Neural cell (in vitro differentiated cells): ENCODE results near the gene PKP3. TPM values are rescaled to one million over a fixed set of nuclear protein-coding genes. Genes with fewer than 3 reads are reported as not detected.
A peak's percentile ranks its signal among the peaks of the same experiment; 100 is the strongest.

ENCODE experiments used
- H2AFZ ChIP-seq: fragments of 200-600, 300-800 bp; sonication (generic), shearing (Covaris generic); 2 replicates; pipeline ENCODE4 v1.6.0; 2014; ENCODE audit warnings: low read depth, mild to moderate bottlenecking, antibody characterized with exemption, low read length, moderate library complexity
- H3F3A ChIP-seq: fragments of 200-600 bp; shearing (Covaris generic); 2 replicates; pipeline ENCODE4 v1.6.1; 2016; ENCODE audit warnings: mild to moderate bottlenecking, moderate library complexity, mixed read lengths, antibody characterized with exemption, low read length; ENCODE audit not compliant: insufficient read depth, poor library complexity, severe bottlenecking
- H3K27ac ChIP-seq: fragments of 200-600, 300-800 bp; sonication (generic), shearing (Covaris generic); 2 replicates; pipeline ENCODE4 v1.5.1; 2014; ENCODE audit warnings: mild to moderate bottlenecking, low read length, moderate library complexity
- H3K27me3 ChIP-seq: fragments of 300-800, 200-600 bp; sonication (generic), shearing (Covaris generic); 2 replicates; pipeline ENCODE4 v1.6.0; 2014; ENCODE audit warnings: mild to moderate bottlenecking, low read depth, low read length, moderate library complexity; ENCODE audit not compliant: insufficient read depth
- H3K36me3 ChIP-seq: fragments of 300-800, 200-600 bp; sonication (generic), shearing (Covaris generic); 2 replicates; pipeline ENCODE4 v1.5.1; 2014; ENCODE audit warnings: mild to moderate bottlenecking, antibody characterized with exemption, low read length, moderate library complexity; ENCODE audit not compliant: insufficient read depth
- H3K4me2 ChIP-seq: fragments of 300-800, 200-600 bp; sonication (generic), shearing (Covaris generic); 2 replicates; pipeline ENCODE4 v1.6.0; 2014; ENCODE audit warnings: mild to moderate bottlenecking, low read length
- H3K4me3 ChIP-seq: fragments of 300-800, 200-600 bp; sonication (generic), shearing (Covaris generic); 2 replicates; pipeline ENCODE4 v1.5.1; 2014; ENCODE audit warnings: mild to moderate bottlenecking, low read length, moderate library complexity
- H3K79me2 ChIP-seq: fragments of 200-600 bp; shearing (Covaris generic); replicated peaks from 2 replicates; pipeline ENCODE4 v1.6.0; 2014; ENCODE audit warnings: mild to moderate bottlenecking, low read length, moderate library complexity; ENCODE audit not compliant: insufficient read depth
- H3K9ac ChIP-seq: fragments of 300-800, 200-600 bp; sonication (generic), shearing (Covaris generic); 2 replicates; pipeline ENCODE4 v1.6.1; 2016; ENCODE audit warnings: mild to moderate bottlenecking, low read length, mixed read lengths
- H3K9me2 ChIP-seq: fragments of 200-600 bp; shearing (Covaris generic); 2 replicates; pipeline ENCODE4 v1.6.1; 2016; ENCODE audit warnings: mild to moderate bottlenecking, low read length, mixed read lengths; ENCODE audit not compliant: insufficient read depth
- H3K9me3 ChIP-seq: fragments of 200-600, 300-800 bp; sonication (generic), shearing (Covaris generic); 2 replicates; pipeline ENCODE4 v1.6.1; 2016; ENCODE audit warnings: mild to moderate bottlenecking, mixed run types, low read length, moderate library complexity, mixed read lengths
- H4K20me1 ChIP-seq: fragments of 200-600 bp; shearing (Covaris generic); 2 replicates; pipeline ENCODE4 v1.6.1; 2016; ENCODE audit warnings: mild to moderate bottlenecking, mixed run types; ENCODE audit not compliant: insufficient read depth
- EP300 ChIP-seq: fragments of 450-650 bp; conservative IDR thresholded peaks from 2 replicates; pipeline ENCODE4 v1.6.1; 2014; ENCODE audit warnings: antibody characterized with exemption, mild to moderate bottlenecking, moderate library complexity; ENCODE audit not compliant: poor library complexity, severe bottlenecking
- MXI1 ChIP-seq: fragments of 450-650 bp; conservative IDR thresholded peaks from 2 replicates; pipeline ENCODE4 v1.6.1; 2014; ENCODE audit warnings: antibody characterized with exemption, mild to moderate bottlenecking; ENCODE audit not compliant: poor library complexity, severe bottlenecking
- POLR2AphosphoS5 ChIP-seq: IDR thresholded peaks from 2 replicates; pipeline ENCODE4 v1.6.1; 2012
- RAD21 ChIP-seq: fragments of 450-650 bp; conservative IDR thresholded peaks from 2 replicates; pipeline ENCODE4 v1.6.1; 2014; ENCODE audit warnings: antibody characterized with exemption, mild to moderate bottlenecking, moderate library complexity
- REST ChIP-seq: IDR thresholded peaks from 2 replicates; pipeline ENCODE4 v1.6.1; 2012; ENCODE audit warnings: borderline replicate concordance
- SMC3 ChIP-seq: fragments of 450-650 bp; conservative IDR thresholded peaks from 2 replicates; pipeline ENCODE4 v1.6.1; 2014; ENCODE audit warnings: antibody characterized with exemption, mild to moderate bottlenecking, moderate library complexity; ENCODE audit not compliant: poor library complexity
- TAF1 ChIP-seq: IDR thresholded peaks from 2 replicates; pipeline ENCODE4 v1.6.1; 2012; ENCODE audit warnings: low read depth
- polyA plus RNA-seq: library from polyadenylated mRNA; depleted of rRNA; stranded (reverse); fragments of >200 nt; gene quantifications from 2 replicates; pipeline ENCODE4 v1.2.3, GENCODE V29; 2014
- TF ChIP-seq, protein P1 (sequence below): fragments of 450-650 bp; IDR thresholded peaks from 2 replicates; pipeline ENCODE4 v1.5.1; 2014; ENCODE audit warnings: antibody characterized with exemption, mild to moderate bottlenecking, moderate library complexity; ENCODE audit not compliant: poor library complexity, severe bottlenecking

PKP3 gene
- polyA plus RNA-seq, 1 donor from 2014 or later: not detected

- Histone ChIP-seq H3K4me2 (peak overlapping the region; percentile 99), H2AFZ (no peak overlapping the region)
- TF ChIP-seq MXI1 (peak; percentile 18), POLR2AphosphoS5 (peak; percentile 76), REST (no peak), SMC3 (no peak)
- TF ChIP-seq, protein P1, sequence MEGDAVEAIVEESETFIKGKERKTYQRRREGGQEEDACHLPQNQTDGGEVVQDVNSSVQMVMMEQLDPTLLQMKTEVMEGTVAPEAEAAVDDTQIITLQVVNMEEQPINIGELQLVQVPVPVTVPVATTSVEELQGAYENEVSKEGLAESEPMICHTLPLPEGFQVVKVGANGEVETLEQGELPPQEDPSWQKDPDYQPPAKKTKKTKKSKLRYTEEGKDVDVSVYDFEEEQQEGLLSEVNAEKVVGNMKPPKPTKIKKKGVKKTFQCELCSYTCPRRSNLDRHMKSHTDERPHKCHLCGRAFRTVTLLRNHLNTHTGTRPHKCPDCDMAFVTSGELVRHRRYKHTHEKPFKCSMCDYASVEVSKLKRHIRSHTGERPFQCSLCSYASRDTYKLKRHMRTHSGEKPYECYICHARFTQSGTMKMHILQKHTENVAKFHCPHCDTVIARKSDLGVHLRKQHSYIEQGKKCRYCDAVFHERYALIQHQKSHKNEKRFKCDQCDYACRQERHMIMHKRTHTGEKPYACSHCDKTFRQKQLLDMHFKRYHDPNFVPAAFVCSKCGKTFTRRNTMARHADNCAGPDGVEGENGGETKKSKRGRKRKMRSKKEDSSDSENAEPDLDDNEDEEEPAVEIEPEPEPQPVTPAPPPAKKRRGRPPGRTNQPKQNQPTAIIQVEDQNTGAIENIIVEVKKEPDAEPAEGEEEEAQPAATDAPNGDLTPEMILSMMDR: no peak
Measured at GRCh38 chr11:370070-370941, 23.7 kb upstream of the PKP3 start.

DNA sequence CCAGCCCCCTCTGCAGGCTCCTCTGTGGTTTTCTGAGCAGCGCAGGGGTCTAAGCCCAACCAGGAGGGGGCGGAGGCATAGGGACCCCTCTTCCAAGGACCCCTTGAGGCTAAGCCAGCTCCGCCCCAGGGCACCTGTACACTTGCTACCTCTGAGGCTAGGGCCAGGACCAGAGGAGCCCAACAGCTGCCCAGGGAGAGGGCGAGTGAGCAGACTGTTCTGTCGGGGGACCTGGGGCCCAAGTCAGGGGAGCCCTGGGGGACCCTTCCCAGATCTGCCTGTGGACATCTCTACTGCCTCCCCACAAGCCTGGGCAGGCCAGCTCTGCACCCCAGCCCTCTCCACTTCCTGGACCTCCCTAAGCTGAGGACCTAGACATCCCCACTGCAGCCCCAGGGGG is 23.0 kb upstream of the PKP3 start:
- no peaks in the 10 kb centered on the region for H3K9me3 ChIP-seq
- no peak for TF ChIP-seq TAF1
- no peak for TF ChIP-seq MXI1
- TF ChIP-seq SMC3: no peak
- TF ChIP-seq REST: no peak
- TF ChIP-seq RAD21: no peak
- TF ChIP-seq, protein P1: no peak
- no peak for TF ChIP-seq EP300
- no peak for TF ChIP-seq POLR2AphosphoS5
- peaks cover 7% of the 10 kb centered on the region for H3K36me3 ChIP-seq
- peak overlapping the region; percentile 90 for H3K4me3 ChIP-seq
- no peaks in the 10 kb centered on the region for H4K20me1 ChIP-seq
- H3K27ac ChIP-seq: peak overlapping the region; percentile 87
- H3K4me2 ChIP-seq: peak overlapping the region; percentile 99
- no peaks in the 10 kb centered on the region for H3K9me2 ChIP-seq
- no peaks in the 10 kb centered on the region for H3K27me3 ChIP-seq
- H3F3A ChIP-seq: no peaks in the 10 kb centered on the region
- H3K9ac ChIP-seq: peak overlapping the region; percentile 95
- peaks cover 16% of the 10 kb centered on the region for H3K79me2 ChIP-seq
- no peak overlapping the region for H2AFZ ChIP-seq

More at GRCh38 chr11:370070-370941, 23.7 kb upstream of the PKP3 start:
- no peaks in the 10 kb centered on the region for H3K9me3 ChIP-seq
- H3K36me3 ChIP-seq: peaks cover 1% of the 10 kb centered on the region
- H3K79me2 ChIP-seq: peaks cover 16% of the 10 kb centered on the region
- H3K27ac ChIP-seq: peak overlapping the region; percentile 87
- H3K27me3 ChIP-seq: no peaks in the 10 kb centered on the region
- H3K9me2 ChIP-seq: no peaks in the 10 kb centered on the region
- H3F3A ChIP-seq: no peaks in the 10 kb centered on the region
- peak overlapping the region; percentile 90 for H3K4me3 ChIP-seq
- H3K9ac ChIP-seq: peak overlapping the region; percentile 95
- H4K20me1 ChIP-seq: no peaks in the 10 kb centered on the region
